ENCODE results near the gene C12orf76. TPM values are rescaled to one million over a fixed set of nuclear protein-coding genes. Genes with fewer than 3 reads are reported as not detected.

C12orf76 gene
- total and polyA plus RNA-seq, 9 of the 15 experiments (the other 6 are each of a cell fraction or from before 2014, with no cell fraction given) = 6.3 to 38.6 (median 12.3) TPM

DNA sequence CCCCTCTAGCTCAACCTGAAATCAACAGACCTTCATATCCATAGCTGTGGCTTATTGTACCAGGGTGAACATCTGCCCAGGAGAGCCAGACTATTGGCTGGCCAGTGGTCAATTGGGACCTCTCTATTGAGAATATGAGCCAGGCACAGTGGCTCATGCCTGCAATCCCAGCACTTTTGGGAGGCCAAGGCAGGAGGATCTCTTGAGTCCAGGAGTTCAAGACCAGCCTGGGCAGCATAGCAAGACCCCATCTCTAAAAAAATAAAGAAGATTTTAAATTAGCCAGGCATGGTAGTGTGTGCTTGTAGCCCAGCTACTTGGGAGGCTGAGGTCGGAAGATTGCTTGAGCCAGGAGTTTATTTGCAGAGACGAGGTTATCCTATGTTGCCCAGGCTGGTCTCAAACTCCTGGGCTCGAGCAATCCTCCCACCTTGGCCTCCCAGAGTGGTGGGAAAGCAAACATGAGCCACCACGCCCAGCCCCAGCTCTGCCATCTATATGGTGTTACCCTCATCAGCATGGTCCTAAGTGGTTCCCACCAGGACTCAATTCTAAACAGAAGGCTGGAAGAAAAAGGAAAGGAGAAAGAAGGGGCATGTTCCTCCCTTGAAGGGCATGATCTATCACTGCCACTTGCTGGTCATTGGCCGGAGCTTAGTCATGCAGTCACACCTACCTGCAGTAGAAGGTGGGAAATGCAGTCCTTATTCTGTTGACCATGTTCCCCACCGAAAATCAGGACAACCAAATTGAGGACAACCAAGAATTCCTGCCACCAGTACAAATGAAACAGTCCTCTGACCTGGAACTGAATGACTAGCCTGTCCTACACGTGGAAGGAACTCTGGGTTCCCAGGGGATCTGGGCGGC is 42.2 kb upstream of the C12orf76 start (continued):
- TF ChIP-seq, protein P1, sequence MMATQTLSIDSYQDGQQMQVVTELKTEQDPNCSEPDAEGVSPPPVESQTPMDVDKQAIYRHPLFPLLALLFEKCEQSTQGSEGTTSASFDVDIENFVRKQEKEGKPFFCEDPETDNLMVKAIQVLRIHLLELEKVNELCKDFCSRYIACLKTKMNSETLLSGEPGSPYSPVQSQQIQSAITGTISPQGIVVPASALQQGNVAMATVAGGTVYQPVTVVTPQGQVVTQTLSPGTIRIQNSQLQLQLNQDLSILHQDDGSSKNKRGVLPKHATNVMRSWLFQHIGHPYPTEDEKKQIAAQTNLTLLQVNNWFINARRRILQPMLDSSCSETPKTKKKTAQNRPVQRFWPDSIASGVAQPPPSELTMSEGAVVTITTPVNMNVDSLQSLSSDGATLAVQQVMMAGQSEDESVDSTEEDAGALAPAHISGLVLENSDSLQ (IDR thresholded peaks at IDR 0.05) = peak; percentile 66; the same call in 1 of the 2 replicates
- TF ChIP-seq, protein P2, sequence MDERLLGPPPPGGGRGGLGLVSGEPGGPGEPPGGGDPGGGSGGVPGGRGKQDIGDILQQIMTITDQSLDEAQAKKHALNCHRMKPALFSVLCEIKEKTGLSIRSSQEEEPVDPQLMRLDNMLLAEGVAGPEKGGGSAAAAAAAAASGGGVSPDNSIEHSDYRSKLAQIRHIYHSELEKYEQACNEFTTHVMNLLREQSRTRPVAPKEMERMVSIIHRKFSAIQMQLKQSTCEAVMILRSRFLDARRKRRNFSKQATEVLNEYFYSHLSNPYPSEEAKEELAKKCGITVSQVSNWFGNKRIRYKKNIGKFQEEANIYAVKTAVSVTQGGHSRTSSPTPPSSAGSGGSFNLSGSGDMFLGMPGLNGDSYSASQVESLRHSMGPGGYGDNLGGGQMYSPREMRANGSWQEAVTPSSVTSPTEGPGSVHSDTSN (CRISPR knock-in tag; IDR thresholded peaks at IDR 0.05; ENCODE audit: low read depth) = no peak
- TF ChIP-seq, protein P2 (tag; conservative IDR thresholded peaks at IDR 0.05; ENCODE audit: low read depth) = 0 out of 2 replicates have a peak, but pooled peaks have one; percentile 23
- TF ChIP-seq ZNF644 (tag; IDR thresholded peaks at IDR 0.05; ENCODE audit: low read depth) = no peak

DNA sequence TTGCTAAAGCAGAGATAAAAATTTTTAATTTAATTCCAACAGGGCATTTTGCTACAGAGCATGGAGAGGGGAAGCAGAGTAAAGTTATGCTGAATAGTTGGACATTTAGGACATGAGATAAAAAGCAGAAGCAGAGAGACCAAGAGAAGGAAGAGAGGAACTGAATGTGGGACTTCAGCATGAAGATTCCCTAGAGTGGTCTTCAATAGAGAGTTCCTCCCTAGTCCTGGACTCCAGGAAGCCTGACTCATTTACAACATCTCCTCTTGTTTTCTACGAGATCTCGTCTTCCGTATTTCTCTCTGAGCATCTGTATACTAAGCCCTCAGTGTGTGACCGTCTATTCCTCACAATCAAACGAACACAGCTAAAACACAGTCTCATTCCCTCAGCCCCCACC is 40.6 kb upstream of the C12orf76 start:
- no peaks in the 10 kb centered on the region for H3K27me3 ChIP-seq (ENCODE audit: control insufficient read depth in 2 of 2, insufficient read depth in 2 of 2, low read length in 2 of 2)
- ChIA-PET POLR2A (interaction anchor here (0.7 to 1.4 kb wide), 4 partner anchors 8 to 168 kb away, joined by 3 to 6 read pairs (median 4); no protein-coding TSS in a partner anchor), CTCF (ENCODE audit: low intra/inter-chr PET ratio) (no interaction called here)
- in situ Hi-C loops (cut with MboI) = no loop called here
- WGBS (ENCODE audit: insufficient coverage, low coverage, missing lambda C conversion rate) = 38% methylated on average over 5 of the region's 5 CpGs
- no peaks in the 10 kb centered on the region for H3K9me1 ChIP-seq (ENCODE audit: control insufficient read depth, insufficient read depth, low read length)
- H3K9me3 ChIP-seq (replicated peaks; ENCODE audit: control insufficient read depth, insufficient read depth, low read depth, low read length) = no peaks in the 10 kb centered on the region; the same call in 1 of the 2 replicates
- ATAC-seq (peak; percentile 18; the same call in 1 of the 3 replicates), FAIRE-seq (no peak), DNase-seq (ENCODE audit: extremely low read depth in 1 of 4, low spot score in 3 of 4) (no peak)
- H4K20me1 ChIP-seq (replicated peaks; ENCODE audit: control insufficient read depth, insufficient read depth, low read length) = no peaks in the 10 kb centered on the region
- no peak overlapping the region; a peak in 1 of 4 replicates for H3K9ac ChIP-seq (ENCODE audit: insufficient read depth in 1 of 2, low read depth in 2 of 2, low read length in 2 of 2)
- no peaks in the 10 kb centered on the region for H3K36me3 ChIP-seq (ENCODE audit: control insufficient read depth, insufficient read depth, low read length)
- no peak overlapping the region for H3K4me3 ChIP-seq
- no peak overlapping the region; the same call in 2 of the 3 replicates for H3K27ac ChIP-seq (ENCODE audit: extremely low read depth, low read depth, low read length)
- TF ChIP-seq SMC3 (conservative IDR thresholded peaks at IDR 0.05; ENCODE audit: insufficient read depth, low read depth, low read length) (no peak), ZNF165 (CRISPR knock-in tag; IDR thresholded peaks at IDR 0.05; ENCODE audit: borderline replicate concordance) (no peak), CREB1 (IDR thresholded peaks at IDR 0.05) (no peak), CREB1 (CRISPR knock-in tag; IDR thresholded peaks at IDR 0.05) (no peak), SPI1 (IDR thresholded peaks at IDR 0.05; ENCODE audit: borderline replicate concordance, low read depth, low read length) (peak; percentile 42; the same call in 1 of the 2 replicates)
- TF ChIP-seq, protein P3, sequence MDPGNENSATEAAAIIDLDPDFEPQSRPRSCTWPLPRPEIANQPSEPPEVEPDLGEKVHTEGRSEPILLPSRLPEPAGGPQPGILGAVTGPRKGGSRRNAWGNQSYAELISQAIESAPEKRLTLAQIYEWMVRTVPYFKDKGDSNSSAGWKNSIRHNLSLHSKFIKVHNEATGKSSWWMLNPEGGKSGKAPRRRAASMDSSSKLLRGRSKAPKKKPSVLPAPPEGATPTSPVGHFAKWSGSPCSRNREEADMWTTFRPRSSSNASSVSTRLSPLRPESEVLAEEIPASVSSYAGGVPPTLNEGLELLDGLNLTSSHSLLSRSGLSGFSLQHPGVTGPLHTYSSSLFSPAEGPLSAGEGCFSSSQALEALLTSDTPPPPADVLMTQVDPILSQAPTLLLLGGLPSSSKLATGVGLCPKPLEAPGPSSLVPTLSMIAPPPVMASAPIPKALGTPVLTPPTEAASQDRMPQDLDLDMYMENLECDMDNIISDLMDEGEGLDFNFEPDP (CRISPR knock-in tag; IDR thresholded peaks at IDR 0.05) = no peak
- peaks cover 11 to 33% of the 10 kb centered on the region in 2 experiments for H3K4me1 ChIP-seq (replicated peaks in 1 of 2; ENCODE audit: control insufficient read depth in 2 of 2, insufficient read depth in 2 of 2, low read length in 2 of 2)
- no TSS peak for BruUV-seq (replicated peaks)
- H3K4me2 ChIP-seq (ENCODE audit: insufficient read depth, low read length) = peak overlapping the region; percentile 46; the same call in 1 of the 2 replicates
- intact Hi-C loops (cut with micrococcal nuclease) = no loop called here
- H3K79me2 ChIP-seq (ENCODE audit: control insufficient read depth, insufficient read depth, low read length) = no peaks in the 10 kb centered on the region
- peak overlapping the region; percentile 73 for H2AFZ ChIP-seq (ENCODE audit: low read depth, low read length)

All from K562 (cell line).